ENCODE results near the gene SLC35F1.

Gene SLC35F1

DNA sequence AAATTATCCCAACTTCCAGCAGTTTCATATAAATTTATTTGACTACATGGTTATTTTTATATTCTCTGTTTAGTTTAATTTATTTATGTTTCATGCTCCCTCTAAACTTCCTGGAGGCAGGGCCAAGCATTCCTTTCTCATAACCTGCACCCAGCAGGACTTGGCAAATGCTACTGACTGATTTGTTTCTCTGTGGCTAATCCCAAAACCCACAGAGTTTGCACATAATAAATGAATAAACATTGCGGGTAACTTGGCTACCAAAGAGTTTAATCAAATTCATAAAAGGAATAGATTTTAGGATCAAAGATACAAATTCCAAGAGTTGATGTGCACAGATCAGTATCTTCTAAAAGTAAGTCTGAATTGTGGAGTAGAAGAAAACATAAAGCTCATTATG, 239.5 kb downstream of the SLC35F1 start:
- H3K4me3 ChIP-seq (ENCODE audit: low read depth, low read length), result no peak overlapping the region
- H3K27me3 ChIP-seq (ENCODE audit: insufficient read depth, low read depth, severe bottlenecking), result no peaks in the 10 kb centered on the region
- TF ChIP-seq, protein P1, sequence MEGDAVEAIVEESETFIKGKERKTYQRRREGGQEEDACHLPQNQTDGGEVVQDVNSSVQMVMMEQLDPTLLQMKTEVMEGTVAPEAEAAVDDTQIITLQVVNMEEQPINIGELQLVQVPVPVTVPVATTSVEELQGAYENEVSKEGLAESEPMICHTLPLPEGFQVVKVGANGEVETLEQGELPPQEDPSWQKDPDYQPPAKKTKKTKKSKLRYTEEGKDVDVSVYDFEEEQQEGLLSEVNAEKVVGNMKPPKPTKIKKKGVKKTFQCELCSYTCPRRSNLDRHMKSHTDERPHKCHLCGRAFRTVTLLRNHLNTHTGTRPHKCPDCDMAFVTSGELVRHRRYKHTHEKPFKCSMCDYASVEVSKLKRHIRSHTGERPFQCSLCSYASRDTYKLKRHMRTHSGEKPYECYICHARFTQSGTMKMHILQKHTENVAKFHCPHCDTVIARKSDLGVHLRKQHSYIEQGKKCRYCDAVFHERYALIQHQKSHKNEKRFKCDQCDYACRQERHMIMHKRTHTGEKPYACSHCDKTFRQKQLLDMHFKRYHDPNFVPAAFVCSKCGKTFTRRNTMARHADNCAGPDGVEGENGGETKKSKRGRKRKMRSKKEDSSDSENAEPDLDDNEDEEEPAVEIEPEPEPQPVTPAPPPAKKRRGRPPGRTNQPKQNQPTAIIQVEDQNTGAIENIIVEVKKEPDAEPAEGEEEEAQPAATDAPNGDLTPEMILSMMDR (IDR thresholded peaks at IDR 0.05; ENCODE audit: low read depth, low read length), result no peak
- H3K9me3 ChIP-seq (ENCODE audit: severe bottlenecking), result no peaks in the 10 kb centered on the region
- no peak overlapping the region for H3K27ac ChIP-seq
- DNase-seq, result no peak
- no peaks in the 10 kb centered on the region for H3K36me3 ChIP-seq

DNA sequence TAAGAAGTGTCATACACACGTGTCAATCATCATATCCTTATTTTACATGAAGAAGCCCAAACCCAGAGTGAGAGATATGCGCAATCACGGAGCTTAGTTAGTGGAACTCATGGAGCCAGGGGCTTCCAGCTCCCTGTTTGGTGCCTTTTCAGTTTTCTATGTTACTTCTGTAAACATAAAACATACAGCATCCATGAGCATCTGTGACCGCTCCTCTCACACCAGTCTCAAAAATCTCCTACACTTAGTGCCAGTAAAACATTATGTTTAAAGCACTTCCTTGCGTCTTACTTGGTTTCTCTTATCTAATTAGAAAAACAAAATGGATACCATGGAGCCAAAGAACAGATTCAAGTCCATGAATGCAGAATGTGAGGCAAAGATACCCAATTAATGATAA, 240.4 kb downstream of the SLC35F1 start:
- DNase-seq, result no peak
- Histone ChIP-seq H3K27ac (no peak overlapping the region), H3K4me3 (ENCODE audit: low read depth, low read length) (no peak overlapping the region), H3K36me3 (no peaks in the 10 kb centered on the region), H3K27me3 (ENCODE audit: insufficient read depth, low read depth, severe bottlenecking) (no peaks in the 10 kb centered on the region), H3K9me3 (ENCODE audit: severe bottlenecking) (no peaks in the 10 kb centered on the region)
- TF ChIP-seq, protein P1 (IDR thresholded peaks at IDR 0.05; ENCODE audit: low read depth, low read length), result no peak

DNA sequence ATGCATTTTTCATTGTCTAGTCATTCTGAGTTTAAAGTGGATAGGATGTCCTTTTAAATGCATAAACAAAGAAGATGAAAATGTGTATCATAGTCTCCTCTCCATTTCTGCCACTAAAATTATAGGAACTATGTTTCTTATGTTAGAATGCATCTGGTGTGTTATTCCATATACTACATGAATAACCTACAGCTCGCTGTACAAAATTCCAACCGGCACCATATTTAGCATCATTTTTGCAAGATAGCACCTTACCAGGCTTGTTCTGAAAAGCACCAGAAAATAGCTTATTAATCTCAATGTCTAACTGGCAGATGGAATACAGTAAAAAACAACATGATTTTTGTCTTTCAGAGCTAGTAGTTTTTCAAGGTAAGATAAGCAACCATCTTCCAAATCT, 241.5 kb downstream of the SLC35F1 start:
- no peak overlapping the region for H3K4me3 ChIP-seq (ENCODE audit: low read depth, low read length)
- no peaks in the 10 kb centered on the region for H3K36me3 ChIP-seq
- TF ChIP-seq, protein P1 (IDR thresholded peaks at IDR 0.05; ENCODE audit: low read depth, low read length), result no peak
- H3K27ac ChIP-seq, result no peak overlapping the region
- no peaks in the 10 kb centered on the region for H3K9me3 ChIP-seq (ENCODE audit: severe bottlenecking)
- DNase-seq, result no peak
- no peaks in the 10 kb centered on the region for H3K27me3 ChIP-seq (ENCODE audit: insufficient read depth, low read depth, severe bottlenecking)

DNA sequence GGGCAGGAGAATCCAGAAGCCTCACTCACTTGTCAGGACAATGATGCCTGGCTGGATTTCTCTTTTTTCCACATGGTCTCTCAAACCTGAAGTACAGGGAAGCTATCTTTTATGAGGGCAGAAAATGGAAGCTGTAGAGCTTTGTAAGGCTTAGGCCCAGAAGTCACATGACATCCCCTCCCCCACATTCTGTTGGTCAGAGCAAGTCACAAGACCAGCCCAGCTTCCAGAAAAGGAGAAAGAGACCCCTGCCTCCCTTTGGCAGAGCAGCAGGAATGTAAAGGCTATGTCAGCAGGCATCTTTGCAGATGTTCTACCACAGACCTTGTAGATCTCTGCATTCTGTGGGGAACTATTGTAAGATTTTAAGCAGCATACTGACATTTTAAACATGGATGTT, 245.5 kb downstream of the SLC35F1 start:
- no peak for DNase-seq
- H3K9me3 ChIP-seq (ENCODE audit: severe bottlenecking), result no peaks in the 10 kb centered on the region

DNA sequence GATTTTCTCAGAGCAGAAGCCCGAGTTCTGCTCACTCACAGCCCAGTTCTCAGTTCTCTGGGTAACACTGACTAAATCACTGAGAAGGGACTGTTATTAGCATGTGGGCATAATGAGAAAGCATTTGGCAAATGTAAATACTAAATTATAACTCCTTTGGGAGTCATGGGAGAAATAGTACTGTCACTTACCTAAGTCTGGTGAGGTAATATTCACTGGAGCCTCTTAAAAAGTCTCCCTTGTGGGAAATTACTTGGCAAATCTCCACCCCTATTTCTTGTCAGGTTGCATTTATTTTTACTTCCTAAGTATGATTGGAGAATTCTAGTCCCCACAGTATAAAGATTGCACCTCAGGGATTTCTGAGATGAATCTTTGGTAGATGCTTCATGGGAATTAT, 254.3 kb downstream of the SLC35F1 start:
- no peaks in the 10 kb centered on the region for H3K27me3 ChIP-seq (ENCODE audit: insufficient read depth, low read depth, severe bottlenecking)
- DNase-seq, result no peak
- no peaks in the 10 kb centered on the region for H3K9me3 ChIP-seq (ENCODE audit: severe bottlenecking)
- H3K36me3 ChIP-seq, result no peaks in the 10 kb centered on the region
- no peak overlapping the region for H3K27ac ChIP-seq
- no peak overlapping the region for H3K4me3 ChIP-seq (ENCODE audit: low read depth, low read length)
- TF ChIP-seq, protein P1 (IDR thresholded peaks at IDR 0.05; ENCODE audit: low read depth, low read length), result no peak

More for the DNA sequence above, 245.5 kb downstream of the SLC35F1 start:
- no peak overlapping the region for H3K4me3 ChIP-seq (ENCODE audit: low read depth, low read length)
- H3K27me3 ChIP-seq (ENCODE audit: insufficient read depth, low read depth, severe bottlenecking), result no peaks in the 10 kb centered on the region
- H3K36me3 ChIP-seq, result no peaks in the 10 kb centered on the region
- H3K27ac ChIP-seq, result no peak overlapping the region
- TF ChIP-seq, protein P1 (IDR thresholded peaks at IDR 0.05; ENCODE audit: low read depth, low read length), result no peak

DNA sequence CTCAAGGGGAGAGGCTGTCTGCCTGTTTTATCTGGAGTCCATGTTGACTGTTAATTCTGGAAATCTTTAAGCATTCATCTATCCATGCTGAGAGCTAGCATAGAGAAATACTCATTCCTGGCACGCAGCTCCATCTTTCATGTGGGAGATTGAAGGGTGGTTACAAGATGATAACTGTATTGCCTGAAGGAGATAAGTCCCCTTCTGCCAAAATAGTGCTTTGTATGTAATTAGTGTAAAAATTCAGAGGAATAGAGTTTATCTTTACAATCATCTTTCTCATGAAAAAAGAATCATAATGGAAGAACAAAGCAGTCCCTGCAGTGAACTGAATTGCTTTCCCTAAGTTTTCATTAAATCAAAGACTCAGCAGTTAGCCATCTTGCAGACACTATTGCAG, 256.5 kb downstream of the SLC35F1 start:
- DNase-seq, result no peak
- H3K4me3 ChIP-seq (ENCODE audit: low read depth, low read length), result no peak overlapping the region
- H3K36me3 ChIP-seq, result no peaks in the 10 kb centered on the region
- no peaks in the 10 kb centered on the region for H3K27me3 ChIP-seq (ENCODE audit: insufficient read depth, low read depth, severe bottlenecking)
- H3K9me3 ChIP-seq (ENCODE audit: severe bottlenecking), result no peaks in the 10 kb centered on the region
- no peak overlapping the region for H3K27ac ChIP-seq
- TF ChIP-seq, protein P1 (IDR thresholded peaks at IDR 0.05; ENCODE audit: low read depth, low read length), result no peak

Data from WERI-Rb-1 (cell line).